Hepatocyte (in vitro differentiated cells): ENCODE data around the gene KIF5A. TPM values are rescaled to one million over a fixed set of nuclear protein-coding genes. Genes with fewer than 3 reads are reported as not detected.
A peak's percentile ranks its signal among the peaks of the same experiment; 100 is the strongest.

ENCODE experiments used
- DNase-seq: peaks from one replicate; pipeline ENCODE4 v3.0.0-alpha.2; 2016; ENCODE audit warnings: low spot score
- H2AFZ ChIP-seq: fragments of 200-600 bp; sonication (generic); 2 replicates; pipeline ENCODE4 v1.6.0; 2016; ENCODE audit warnings: antibody characterized with exemption, mild to moderate bottlenecking
- H3K27ac ChIP-seq: fragments of 200-600 bp; sonication (generic); 2 replicates; pipeline ENCODE4 v1.5.1; 2016; ENCODE audit warnings: mild to moderate bottlenecking
- H3K27me3 ChIP-seq: fragments of 200-600 bp; sonication (generic); 2 replicates; pipeline ENCODE4 v1.6.1; 2016
- H3K36me3 ChIP-seq: fragments of 200-600 bp; sonication (generic); replicated peaks from 2 replicates; pipeline ENCODE4 v1.5.1; 2016; ENCODE audit warnings: low read depth; ENCODE audit not compliant: insufficient read depth
- H3K4me1 ChIP-seq: fragments of 200-600 bp; sonication (generic); 2 replicates; pipeline ENCODE4 v1.5.1; 2016; ENCODE audit warnings: mild to moderate bottlenecking, moderate library complexity; ENCODE audit not compliant: insufficient read depth
- H3K4me2 ChIP-seq: fragments of 200-600 bp; sonication (generic); 2 replicates; pipeline ENCODE4 v1.6.0; 2016
- H3K4me3 ChIP-seq: fragments of 200-600 bp; sonication (generic); 2 replicates; pipeline ENCODE4 v1.5.1; 2016; ENCODE audit warnings: mild to moderate bottlenecking
- H3K79me2 ChIP-seq: fragments of 200-600 bp; sonication (generic); 2 replicates; pipeline ENCODE4 v1.6.0; 2017; ENCODE audit warnings: mild to moderate bottlenecking
- H3K9me2 ChIP-seq: fragments of 200-600 bp; sonication (generic); replicated peaks from 2 replicates; pipeline ENCODE4 v1.6.0; 2017; ENCODE audit warnings: mild to moderate bottlenecking; ENCODE audit not compliant: insufficient read depth
- H3K9me3 ChIP-seq: fragments of 200-600 bp; sonication (generic); 2 replicates; pipeline ENCODE4 v1.5.1; 2016; ENCODE audit warnings: low read depth, mild to moderate bottlenecking
- H4K20me1 ChIP-seq: fragments of 200-600 bp; sonication (generic); 2 replicates; pipeline ENCODE4 v1.6.0; 2016; ENCODE audit warnings: mild to moderate bottlenecking; ENCODE audit not compliant: insufficient read depth, poor library complexity, severe bottlenecking
- EZH2 ChIP-seq: fragments of 200-600 bp; sonication (generic); IDR thresholded peaks from 2 replicates; pipeline ENCODE4 v1.6.1; 2016; ENCODE audit warnings: antibody characterized with exemption, mild to moderate bottlenecking, borderline replicate concordance
- EZH2phosphoT487 ChIP-seq: fragments of 200-600 bp; sonication (generic); IDR thresholded peaks from one replicate; pipeline ENCODE4 v1.6.1; 2018; ENCODE audit warnings: antibody characterized with exemption, mild to moderate bottlenecking, low read depth, moderate library complexity; ENCODE audit not compliant: unreplicated experiment, severe bottlenecking
- whole genome bisulfite sequencing: methylation state at CpG from one replicate; pipeline ENCODE4 v1.1.6; 2016; ENCODE audit warnings: low lambda C conversion rate; ENCODE audit errors: missing lambda C conversion rate; 5-methylcytosine and 5-hydroxymethylcytosine counted together
- polyA plus RNA-seq: library from polyadenylated mRNA; unstranded; fragments of >200 nt; fragmentation: Nextera tagmentation; extraction: Ambion mirVana; gene quantifications from 2 replicates; pipeline ENCODE4 v1.2.1, GENCODE V29; 2016
- total RNA-seq: library from RNA; depleted of rRNA; stranded (reverse); fragments of >200 nt; gene quantifications from 2 replicates; pipeline ENCODE4 v1.2.3, GENCODE V29; 2014
- TF ChIP-seq, protein P1 (sequence below): fragments of 200-600 bp; sonication (generic); IDR thresholded peaks from 2 replicates; pipeline ENCODE4 v1.5.1; 2016; ENCODE audit warnings: antibody characterized with exemption, mild to moderate bottlenecking; ENCODE audit not compliant: poor library complexity

Gene KIF5A
- total and polyA plus RNA-seq, 2 experiments from 2014 or later = 0.03 to 0.18 TPM

DNA sequence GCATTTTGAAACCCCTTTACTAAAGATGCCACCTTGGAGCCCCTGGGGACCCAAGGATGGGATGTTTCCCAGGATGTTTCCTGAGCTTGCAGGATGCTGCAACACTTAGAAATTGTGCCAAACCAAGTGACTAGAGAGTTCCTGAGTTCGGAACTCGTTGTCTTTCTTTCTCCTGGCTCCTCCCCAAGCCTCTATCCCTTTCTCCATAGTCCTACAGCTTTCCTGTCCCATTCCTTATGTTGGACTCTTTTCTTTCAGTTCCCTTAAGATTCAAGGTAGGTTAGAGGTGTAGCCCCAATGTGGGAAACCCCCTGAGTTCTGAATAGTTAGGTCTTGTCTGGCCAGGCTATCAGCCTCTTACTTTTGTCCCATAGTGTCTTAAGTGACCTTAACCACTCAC, 1.4 kb upstream of the KIF5A start:
- Histone ChIP-seq H3K4me1 (peaks cover 12% of the 10 kb centered on the region), H3K4me3 (no peak overlapping the region), H2AFZ (no peak overlapping the region), H3K79me2 (peaks cover 31% of the 10 kb centered on the region), H3K27ac (no peak overlapping the region), H4K20me1 (peaks cover 7% of the 10 kb centered on the region), H3K27me3 (peaks cover 58% of the 10 kb centered on the region), H3K4me2 (no peak overlapping the region), H3K9me2 (no peaks in the 10 kb centered on the region), H3K36me3 (no peaks in the 10 kb centered on the region), H3K9me3 (no peaks in the 10 kb centered on the region)
- TF ChIP-seq EZH2phosphoT487 (no peak), EZH2 (no peak)
- TF ChIP-seq, protein P1, sequence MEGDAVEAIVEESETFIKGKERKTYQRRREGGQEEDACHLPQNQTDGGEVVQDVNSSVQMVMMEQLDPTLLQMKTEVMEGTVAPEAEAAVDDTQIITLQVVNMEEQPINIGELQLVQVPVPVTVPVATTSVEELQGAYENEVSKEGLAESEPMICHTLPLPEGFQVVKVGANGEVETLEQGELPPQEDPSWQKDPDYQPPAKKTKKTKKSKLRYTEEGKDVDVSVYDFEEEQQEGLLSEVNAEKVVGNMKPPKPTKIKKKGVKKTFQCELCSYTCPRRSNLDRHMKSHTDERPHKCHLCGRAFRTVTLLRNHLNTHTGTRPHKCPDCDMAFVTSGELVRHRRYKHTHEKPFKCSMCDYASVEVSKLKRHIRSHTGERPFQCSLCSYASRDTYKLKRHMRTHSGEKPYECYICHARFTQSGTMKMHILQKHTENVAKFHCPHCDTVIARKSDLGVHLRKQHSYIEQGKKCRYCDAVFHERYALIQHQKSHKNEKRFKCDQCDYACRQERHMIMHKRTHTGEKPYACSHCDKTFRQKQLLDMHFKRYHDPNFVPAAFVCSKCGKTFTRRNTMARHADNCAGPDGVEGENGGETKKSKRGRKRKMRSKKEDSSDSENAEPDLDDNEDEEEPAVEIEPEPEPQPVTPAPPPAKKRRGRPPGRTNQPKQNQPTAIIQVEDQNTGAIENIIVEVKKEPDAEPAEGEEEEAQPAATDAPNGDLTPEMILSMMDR = no peak
- no peak for DNase-seq
- WGBS = 62% methylated on average over 2 of the region's 2 CpGs

DNA sequence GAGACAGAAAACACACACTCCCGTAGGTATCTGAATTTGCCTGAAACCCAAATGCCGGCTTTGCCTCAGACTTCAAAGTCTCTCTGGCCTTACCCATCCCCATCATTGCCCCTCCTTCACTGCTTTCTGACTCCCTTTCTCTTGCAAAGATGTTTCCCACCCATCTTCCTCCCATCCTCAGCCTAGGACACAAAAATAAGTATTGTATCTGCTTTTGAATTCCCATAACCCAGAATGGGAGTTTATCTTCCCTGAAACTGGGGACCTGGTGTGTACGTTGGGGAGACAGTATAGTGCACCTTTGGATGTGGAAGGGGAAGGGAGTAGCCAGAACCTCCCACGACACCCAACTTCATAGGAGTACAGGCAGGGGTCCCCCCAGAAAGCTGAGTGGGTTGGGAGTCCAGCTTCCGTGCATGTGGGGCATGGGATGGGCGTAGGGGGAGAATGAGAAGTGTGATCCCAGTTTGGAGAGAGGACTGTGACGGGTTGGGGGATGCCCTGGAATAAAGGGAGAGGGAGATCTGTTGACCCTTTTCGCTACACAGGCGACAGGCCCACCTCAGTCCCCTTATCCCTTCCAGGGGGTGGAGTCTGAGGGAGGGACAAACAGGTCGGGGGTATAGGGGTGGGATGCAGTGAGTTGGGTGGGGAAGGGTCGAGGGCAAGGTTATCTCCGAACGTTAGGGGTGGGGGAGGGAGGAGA, 488 bp upstream of the KIF5A start:
- Histone ChIP-seq H4K20me1 (no peaks in the 10 kb centered on the region), H3K27ac (no peak overlapping the region), H3K4me2 (peak overlapping the region; percentile 88), H3K36me3 (no peaks in the 10 kb centered on the region), H3K9me3 (no peaks in the 10 kb centered on the region), H3K4me1 (peaks cover 12% of the 10 kb centered on the region), H2AFZ (no peak overlapping the region), H3K27me3 (peaks cover 63% of the 10 kb centered on the region), H3K9me2 (no peaks in the 10 kb centered on the region), H3K79me2 (peaks cover 24% of the 10 kb centered on the region), H3K4me3 (no peak overlapping the region)
- no peak for DNase-seq
- TF ChIP-seq, protein P1 = no peak
- 46% methylated on average over 9 of the region's 13 CpGs for WGBS

DNA sequence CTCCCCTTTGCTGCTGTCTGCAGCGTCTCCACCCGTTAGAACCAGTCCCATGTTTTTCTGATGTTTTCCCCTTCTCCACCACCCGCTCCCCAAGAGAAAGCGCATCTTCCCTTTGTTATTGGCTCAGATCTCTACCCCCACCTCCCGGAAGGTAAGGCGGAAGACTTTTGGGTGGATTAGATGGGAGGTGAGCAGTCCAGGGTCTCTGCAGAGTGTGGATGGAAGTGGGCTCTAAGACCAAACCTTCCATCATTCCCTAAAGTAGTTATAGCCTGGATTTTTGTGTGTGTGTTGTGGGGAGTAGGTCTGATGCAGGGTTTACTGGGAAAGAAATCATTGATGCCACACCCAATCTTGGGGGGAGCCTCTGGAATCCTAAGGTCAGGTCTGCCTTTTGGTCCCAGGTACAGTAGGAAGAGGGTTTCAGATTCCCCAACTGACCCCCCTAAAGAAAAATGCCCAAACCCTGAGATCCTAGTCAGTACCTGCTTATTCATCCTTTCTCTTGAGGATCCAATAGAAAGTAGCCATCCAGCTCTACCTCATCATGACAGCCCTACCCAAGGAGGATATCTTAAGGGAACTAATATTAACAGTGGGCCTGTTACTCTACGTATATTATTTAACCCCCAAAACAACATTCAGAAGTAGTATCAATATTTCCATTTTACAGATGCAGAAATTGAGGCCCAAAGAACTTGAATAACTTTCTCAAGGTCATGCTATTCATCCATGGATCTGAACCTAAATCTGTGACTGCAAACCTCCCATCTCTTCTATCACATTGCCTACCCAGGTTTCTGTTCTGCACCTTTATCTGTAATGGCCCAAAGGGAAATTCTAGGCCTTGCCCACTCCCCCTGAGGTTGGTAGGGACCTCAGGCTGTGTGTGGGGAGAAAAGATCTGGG, 1.1 kb downstream of the KIF5A start:
- Histone ChIP-seq H3K4me3 (no peak overlapping the region), H3K4me1 (peaks cover 6% of the 10 kb centered on the region), H2AFZ (no peak overlapping the region), H3K79me2 (peaks cover 9% of the 10 kb centered on the region), H3K27ac (no peak overlapping the region), H3K9me2 (no peaks in the 10 kb centered on the region), H3K9me3 (no peaks in the 10 kb centered on the region), H3K4me2 (peak overlapping the region; percentile 88), H4K20me1 (no peaks in the 10 kb centered on the region), H3K27me3 (peaks cover 69% of the 10 kb centered on the region), H3K36me3 (no peaks in the 10 kb centered on the region)
- DNase-seq = no peak
- WGBS = 45% methylated on average over 7 of the region's 7 CpGs
- TF ChIP-seq, protein P1 = no peak
